ENCODE results near the gene NRIP2. TPM values are rescaled to one million over a fixed set of nuclear protein-coding genes. Genes with fewer than 3 reads are reported as not detected.

The NRIP2 gene
- total RNA-seq, 4 donors from 2014 or later = 6.6 to 33.1 (median 28.8) TPM

GRCh38 chr12:2819810-2820209 lies 15.0 kb downstream of the NRIP2 start:
- TF ChIP-seq POLR2A (IDR thresholded peaks at IDR 0.05) = no peak
- TF ChIP-seq CTCF (IDR thresholded peaks at IDR 0.05) = no peak
- TF ChIP-seq EP300 (IDR thresholded peaks at IDR 0.05) = no peak

GRCh38 chr12:2813214-2814185 lies 21.3 kb downstream of the NRIP2 start:
- H3K4me1 ChIP-seq = peaks cover 0 to 33% (median 14%) of the 10 kb centered on the region in 4 donors
- no peaks in the 10 kb centered on the region for H3K9me3 ChIP-seq
- H3K27me3 ChIP-seq = no peaks in the 10 kb centered on the region
- WGBS, 2 donors = 9 to 11% methylated on average over 10 of the region's 10 CpGs
- DNase-seq (ENCODE audit: low spot score in 2 of 2) = peak in 1 of 2 donors; percentile 62
- peak overlapping the region; percentile 74 to 92 (median 90) for H3K27ac ChIP-seq
- peaks cover 0 to 29% (median 6%) of the 10 kb centered on the region in 3 donors for H3K36me3 ChIP-seq
- peak overlapping the region; percentile 37 to 95 (median 59) for H3K4me3 ChIP-seq
- TF ChIP-seq CTCF (IDR thresholded peaks at IDR 0.05) (peak in 4 of 5 experiments; percentile 34 to 54 (median 48)), EP300 (IDR thresholded peaks at IDR 0.05) (no peak), POLR2A (IDR thresholded peaks at IDR 0.05) (no peak)

More at GRCh38 chr12:2819810-2820209, 15.0 kb downstream of the NRIP2 start:
- Histone ChIP-seq H3K9me3 (no peaks in the 10 kb centered on the region), H3K27ac (no peak overlapping the region), H3K36me3 (peaks cover 6 to 88% (median 24%) of the 10 kb centered on the region in 3 donors), H3K4me3 (no peak overlapping the region), H3K4me1 (peaks cover 0 to 18% (median 0%) of the 10 kb centered on the region in 4 donors), H3K27me3 (no peaks in the 10 kb centered on the region)
- no peak for DNase-seq (ENCODE audit: low spot score in 2 of 2)
- 88 to 93% methylated on average over 15 of the region's 15 CpGs for WGBS, 2 donors

GRCh38 chr12:2812290-2813213 lies 22.3 kb downstream of the NRIP2 start, which contains the start of gene ITFG2:
TSS of gene ITFG2 (plus strand) at chr12:2812668. CDS start at chr12:2812761, 93 bp downstream.
- H3K4me3 ChIP-seq = peak within 1 kb of the TSS; percentile 37 to 95 (median 59)
- H3K4me1 ChIP-seq = peaks cover 0 to 33% (median 14%) of the 10 kb centered on the region in 4 donors
- no peaks in the 10 kb centered on the region for H3K27me3 ChIP-seq
- H3K27ac ChIP-seq = peak within 1 kb of the TSS; percentile 74 to 92 (median 90)
- TF ChIP-seq EP300 (IDR thresholded peaks at IDR 0.05) (peak; percentile 93 to 99), POLR2A (IDR thresholded peaks at IDR 0.05) (peak; percentile 85 to 94), CTCF (IDR thresholded peaks at IDR 0.05) (peak in 2 of 5 experiments; percentile 20 to 62)
- H3K36me3 ChIP-seq = peaks cover 0 to 24% (median 0%) of the 10 kb centered on the region in 3 donors
- WGBS, 2 donors = 1% methylated on average over 48 of the region's 48 CpGs
- H3K9me3 ChIP-seq = no peaks in the 10 kb centered on the region
- peak; percentile 97 to 98 for DNase-seq (ENCODE audit: low spot score in 2 of 2)

GRCh38 chr12:2811801-2812200 lies 23.0 kb downstream of the NRIP2 start:
- Histone ChIP-seq H3K9me3 (no peaks in the 10 kb centered on the region), H3K4me3 (peak overlapping the region in 3 of 4 donors; percentile 49 to 95 (median 69)), H3K36me3 (peaks cover 0 to 16% (median 0%) of the 10 kb centered on the region in 3 donors), H3K4me1 (peaks cover 0 to 33% (median 14%) of the 10 kb centered on the region in 4 donors), H3K27me3 (no peaks in the 10 kb centered on the region), H3K27ac (peak overlapping the region in 3 of 4 donors; percentile 74 to 92 (median 87))
- 71 to 82% methylated on average over 5 of the region's 5 CpGs for WGBS, 2 donors
- DNase-seq (ENCODE audit: low spot score in 2 of 2) = no peak
- no peak for TF ChIP-seq CTCF (IDR thresholded peaks at IDR 0.05)
- TF ChIP-seq EP300 (IDR thresholded peaks at IDR 0.05) = no peak
- TF ChIP-seq POLR2A (IDR thresholded peaks at IDR 0.05) = no peak

Measured in tibial nerve (tissue), 4 donors.